Activated B cell treated with CpG ODN at 0.5 μM for 24 hours (primary cell): Measurements from ENCODE around the gene ZACN. TPM values are rescaled to one million over a fixed set of nuclear protein-coding genes. Genes with fewer than 3 reads are reported as not detected.

Experiments
- ATAC-seq: fragments of 200-7000 bp; cut with Tn5 transposase; one replicate; pipeline ENCODE4 v1.10.0; 2021; ENCODE audit warnings: low read depth, mild to moderate bottlenecking, moderate library complexity
- CTCF ChIA-PET: fragments of 350-600 bp; sonication (Branson Sonifier 250); formaldehyde crosslinking; loops from one replicate; lab custom pipeline; 2021; ENCODE audit warnings: antibody characterized with exemption; lab: Charles Lee
- POLR2A ChIA-PET: fragments of 350-600 bp; sonication (Branson Sonifier 250); formaldehyde crosslinking; loops from one replicate; lab custom pipeline; 2021; ENCODE audit warnings: antibody characterized with exemption; lab: Charles Lee
- DNase-seq: peaks from one replicate; pipeline ENCODE4 v3.0.0; 2022
- H3K27ac Mint-ChIP-seq: one replicate; pipeline ENCODE4 v1.8.0; 2020; ENCODE audit warnings: mixed read lengths
- H3K27me3 Mint-ChIP-seq: one replicate; pipeline ENCODE4 v1.8.0; 2021; ENCODE audit warnings: mixed read lengths
- H3K36me3 Mint-ChIP-seq: one replicate; pipeline ENCODE4 v1.8.0; 2021; ENCODE audit warnings: low read depth, mixed read lengths
- H3K4me1 Mint-ChIP-seq: one replicate; pipeline ENCODE4 v1.8.0; 2021; ENCODE audit warnings: mixed read lengths
- H3K4me3 Mint-ChIP-seq: one replicate; pipeline ENCODE4 v1.8.0; 2020; ENCODE audit warnings: mild to moderate bottlenecking, mixed read lengths
- H3K9me3 Mint-ChIP-seq: one replicate; pipeline ENCODE4 v1.8.0; 2020; ENCODE audit warnings: mixed read lengths
- intact Hi-C: fragments of 100-400 bp; cut with micrococcal nuclease; formaldehyde crosslinking; loops from one replicate; pipeline ENCODE4 v1.15.1; 2024
- total RNA-seq: library from RNA; stranded (reverse); gene quantifications from 2 replicates; pipeline ENCODE4 v1.2.3, GENCODE V29; 2022
- TF ChIP-seq, protein P1 (sequence below): fragments of 200-600 bp; IDR thresholded peaks from one replicate; pipeline ENCODE4 v1.8.0; 2022; ENCODE audit warnings: antibody characterized with exemption, mild to moderate bottlenecking

ZACN gene
- 0.34 and 0.67 TPM in 2 replicates for total RNA-seq

DNA sequence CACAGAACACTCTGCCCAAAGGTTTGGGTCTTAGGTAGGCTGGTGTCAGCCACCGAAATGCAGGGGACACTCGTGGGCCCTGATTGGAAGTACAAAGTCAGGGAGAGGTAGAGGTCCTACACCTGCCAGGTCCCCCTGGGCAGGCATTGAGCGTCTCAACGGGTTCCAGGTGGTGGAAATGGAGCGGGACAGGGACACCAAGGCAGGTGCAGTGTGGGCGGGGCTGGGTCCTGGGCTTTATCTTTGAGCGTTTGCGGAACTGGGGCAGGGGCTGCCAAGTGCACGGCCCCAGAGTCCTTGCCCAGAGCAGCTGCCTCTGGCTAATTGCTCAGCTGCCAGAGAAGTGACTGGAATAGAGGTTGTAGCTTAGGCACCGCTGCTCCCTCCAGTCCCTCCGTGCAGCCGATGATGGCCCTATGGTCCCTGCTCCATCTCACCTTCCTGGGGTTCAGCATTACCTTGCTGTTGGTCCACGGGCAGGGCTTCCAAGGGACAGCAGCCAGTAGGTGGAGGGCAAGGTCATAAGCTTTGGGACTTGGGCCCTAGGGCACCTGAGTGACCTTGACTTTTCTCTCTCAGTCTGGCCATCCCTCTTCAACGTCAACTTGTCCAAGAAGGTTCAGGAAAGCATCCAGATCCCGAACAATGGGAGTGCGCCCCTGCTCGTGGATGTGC lies at the start of gene ZACN:
Gene ZACN, plus strand, starts transcription at position 323 of the 675 bp plus-strand sequence. Its CDS starts 83 bp downstream, at position 406.
- Mint-ChIP-seq H3K27ac (no peak within 1 kb of the TSS), H3K36me3 (peaks cover 17% of the 10 kb centered on the region), H3K4me1 (peaks cover 42% of the 10 kb centered on the region), H3K27me3 (peaks cover 30% of the 10 kb centered on the region), H3K4me3 (no peak within 1 kb of the TSS), H3K9me3 (no peaks in the 10 kb centered on the region)
- intact Hi-C loops, result no loop called here
- TF ChIP-seq, protein P1, sequence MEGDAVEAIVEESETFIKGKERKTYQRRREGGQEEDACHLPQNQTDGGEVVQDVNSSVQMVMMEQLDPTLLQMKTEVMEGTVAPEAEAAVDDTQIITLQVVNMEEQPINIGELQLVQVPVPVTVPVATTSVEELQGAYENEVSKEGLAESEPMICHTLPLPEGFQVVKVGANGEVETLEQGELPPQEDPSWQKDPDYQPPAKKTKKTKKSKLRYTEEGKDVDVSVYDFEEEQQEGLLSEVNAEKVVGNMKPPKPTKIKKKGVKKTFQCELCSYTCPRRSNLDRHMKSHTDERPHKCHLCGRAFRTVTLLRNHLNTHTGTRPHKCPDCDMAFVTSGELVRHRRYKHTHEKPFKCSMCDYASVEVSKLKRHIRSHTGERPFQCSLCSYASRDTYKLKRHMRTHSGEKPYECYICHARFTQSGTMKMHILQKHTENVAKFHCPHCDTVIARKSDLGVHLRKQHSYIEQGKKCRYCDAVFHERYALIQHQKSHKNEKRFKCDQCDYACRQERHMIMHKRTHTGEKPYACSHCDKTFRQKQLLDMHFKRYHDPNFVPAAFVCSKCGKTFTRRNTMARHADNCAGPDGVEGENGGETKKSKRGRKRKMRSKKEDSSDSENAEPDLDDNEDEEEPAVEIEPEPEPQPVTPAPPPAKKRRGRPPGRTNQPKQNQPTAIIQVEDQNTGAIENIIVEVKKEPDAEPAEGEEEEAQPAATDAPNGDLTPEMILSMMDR, result no peak
- no peak for DNase-seq
- ChIA-PET CTCF (no interaction called here), POLR2A (interaction anchor here (0.6 to 0.7 kb wide), 2 partner anchors 10 to 24 kb away, joined by 3 to 4 read pairs; partner anchors contain the start of gene EXOC7)
- ATAC-seq, result no peak

DNA sequence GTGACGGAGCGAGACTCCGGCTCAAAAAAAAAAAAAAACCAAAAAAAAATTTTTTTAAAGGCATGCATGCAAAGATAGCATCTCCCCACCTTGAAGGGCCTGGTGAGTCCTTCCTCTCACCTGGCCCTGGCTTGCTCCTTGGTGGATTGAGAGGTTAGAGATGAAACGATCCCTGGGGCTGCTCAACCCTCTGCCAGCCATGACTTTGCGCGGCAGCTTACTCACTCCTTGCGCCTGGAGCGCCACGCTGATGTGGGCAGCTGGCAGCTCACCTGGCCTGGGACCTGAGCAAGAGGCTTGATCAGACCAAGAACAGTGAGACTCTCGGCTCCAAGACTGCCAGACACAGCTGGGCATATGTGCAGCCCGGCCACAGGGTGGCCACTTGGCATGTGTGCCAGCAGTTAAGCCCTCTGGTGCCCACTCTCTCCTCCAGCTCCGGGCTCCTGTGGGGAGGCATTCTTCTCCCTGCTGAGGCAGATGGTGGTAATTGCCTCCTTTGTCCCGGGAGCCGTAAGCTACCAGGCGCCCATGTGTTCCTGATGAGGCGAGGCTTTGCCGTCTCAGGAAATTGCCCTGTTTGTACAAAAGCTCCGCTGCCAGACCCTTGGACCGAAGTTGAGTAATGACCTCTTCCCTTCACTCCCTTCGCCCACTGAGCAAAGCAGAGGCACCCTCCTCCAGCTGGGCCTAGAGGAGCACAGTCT lies 46.8 kb upstream of the ZACN start:
- no peaks in the 10 kb centered on the region for H3K9me3 Mint-ChIP-seq
- no peak overlapping the region for H3K27ac Mint-ChIP-seq
- H3K36me3 Mint-ChIP-seq, result peaks cover 3% of the 10 kb centered on the region
- DNase-seq (no peak), ATAC-seq (no peak)
- CTCF ChIA-PET, result no interaction called here
- H3K4me3 Mint-ChIP-seq, result no peak overlapping the region
- H3K4me1 Mint-ChIP-seq, result peaks cover 8% of the 10 kb centered on the region
- POLR2A ChIA-PET, result no interaction called here
- H3K27me3 Mint-ChIP-seq, result no peaks in the 10 kb centered on the region
- intact Hi-C loops, result no loop called here
- TF ChIP-seq, protein P1, result no peak

DNA sequence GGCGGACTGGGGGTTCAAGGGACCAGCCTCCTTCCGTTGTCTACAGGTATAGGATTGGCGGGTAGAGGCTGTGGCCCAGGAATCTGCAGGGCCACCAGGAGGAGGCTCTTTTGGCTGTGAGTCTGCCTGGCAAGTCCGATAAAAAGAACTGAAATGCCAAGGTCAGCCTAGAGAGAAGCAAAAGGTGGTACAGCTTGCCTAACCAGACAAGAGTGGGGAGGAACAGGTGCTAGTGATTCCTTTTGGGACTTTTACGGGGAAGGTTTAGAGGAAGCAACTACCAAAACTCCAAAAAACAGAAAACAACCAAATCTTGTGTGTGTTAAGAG lies 46.2 kb upstream of the ZACN start:
- TF ChIP-seq, protein P1, result no peak
- intact Hi-C loops, result no loop called here
- no peaks in the 10 kb centered on the region for H3K9me3 Mint-ChIP-seq
- DNase-seq (no peak), ATAC-seq (no peak)
- H3K4me3 Mint-ChIP-seq, result no peak overlapping the region
- ChIA-PET POLR2A (no interaction called here), CTCF (no interaction called here)
- peaks cover 8% of the 10 kb centered on the region for H3K4me1 Mint-ChIP-seq
- no peaks in the 10 kb centered on the region for H3K27me3 Mint-ChIP-seq
- peaks cover 3% of the 10 kb centered on the region for H3K36me3 Mint-ChIP-seq
- no peak overlapping the region for H3K27ac Mint-ChIP-seq

DNA sequence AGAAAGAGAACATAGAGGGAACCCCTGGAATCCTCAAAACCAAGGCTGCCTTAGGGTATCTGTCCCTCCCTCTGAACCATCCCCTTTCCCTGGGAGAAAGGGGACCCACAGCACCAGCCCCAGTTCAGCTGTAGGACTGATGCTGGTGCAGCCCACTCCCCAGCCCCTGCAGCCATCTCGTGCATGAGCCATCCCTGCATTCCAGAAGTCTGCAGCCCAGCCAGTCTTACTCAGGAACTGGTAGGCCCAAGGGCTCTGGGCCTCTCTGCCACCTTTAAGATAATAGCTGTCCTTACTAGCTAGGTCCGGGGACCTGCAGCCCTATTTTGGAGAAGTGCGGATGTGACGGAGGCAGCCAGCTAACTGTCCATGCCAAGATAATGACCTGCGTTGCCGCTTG lies 45.8 kb upstream of the ZACN start:
- Mint-ChIP-seq H3K9me3 (no peaks in the 10 kb centered on the region), H3K4me3 (no peak overlapping the region), H3K27me3 (no peaks in the 10 kb centered on the region), H3K27ac (no peak overlapping the region), H3K4me1 (peaks cover 8% of the 10 kb centered on the region), H3K36me3 (peaks cover 5% of the 10 kb centered on the region)
- intact Hi-C loops, result no loop called here
- CTCF ChIA-PET, result no interaction called here
- POLR2A ChIA-PET, result interaction anchor here (0.6 kb wide), 1 partner anchor 36 kb away, joined by 3 read pairs; no protein-coding TSS in a partner anchor
- TF ChIP-seq, protein P1, result no peak
- no peak for ATAC-seq
- no peak for DNase-seq
